Measurements from ENCODE around the gene CFAP69.

The CFAP69 gene

GRCh38 chr7:90227259-90227658 lies 17.7 kb upstream of the CFAP69 start:
- TF ChIP-seq MYC (IDR thresholded peaks at IDR 0.05; ENCODE audit: low read depth, low read length) (no peak), CTCF (IDR thresholded peaks at IDR 0.05; ENCODE audit: low read depth, low read length) (no peak), POLR2A (IDR thresholded peaks at IDR 0.05; ENCODE audit: extremely low read depth, insufficient read length) (no peak), MAX (IDR thresholded peaks at IDR 0.05; ENCODE audit: low read depth, low read length) (no peak)
- H3K4me3 ChIP-seq (ENCODE audit: low read depth, low read length): no peak overlapping the region
- DNase-seq (ENCODE audit: low read depth): no peak

GRCh38 chr7:90229682-90230081 lies 15.3 kb upstream of the CFAP69 start:
- no peak for DNase-seq (ENCODE audit: low read depth)
- TF ChIP-seq MAX (IDR thresholded peaks at IDR 0.05; ENCODE audit: low read depth, low read length): no peak
- TF ChIP-seq MYC (IDR thresholded peaks at IDR 0.05; ENCODE audit: low read depth, low read length): no peak
- TF ChIP-seq CTCF (IDR thresholded peaks at IDR 0.05; ENCODE audit: low read depth, low read length): no peak
- no peak for TF ChIP-seq POLR2A (IDR thresholded peaks at IDR 0.05; ENCODE audit: extremely low read depth, insufficient read length)
- H3K4me3 ChIP-seq (ENCODE audit: low read depth, low read length): no peak overlapping the region

- no peak for TF ChIP-seq CTCF (IDR thresholded peaks at IDR 0.05; ENCODE audit: low read depth, low read length)
- no peak for TF ChIP-seq MYC (IDR thresholded peaks at IDR 0.05; ENCODE audit: low read depth, low read length)
- no peak for TF ChIP-seq POLR2A (IDR thresholded peaks at IDR 0.05; ENCODE audit: extremely low read depth, insufficient read length)
- TF ChIP-seq MAX (IDR thresholded peaks at IDR 0.05; ENCODE audit: low read depth, low read length): no peak
- no peak for DNase-seq (ENCODE audit: low read depth)
- no peak overlapping the region for H3K4me3 ChIP-seq (ENCODE audit: low read depth, low read length)
These were observed 14.1 kb upstream of the CFAP69 start for GRCh38 chr7:90230834-90231233.

- TF ChIP-seq POLR2A (IDR thresholded peaks at IDR 0.05; ENCODE audit: extremely low read depth, insufficient read length) (no peak), CTCF (IDR thresholded peaks at IDR 0.05; ENCODE audit: low read depth, low read length) (no peak), MAX (IDR thresholded peaks at IDR 0.05; ENCODE audit: low read depth, low read length) (no peak), MYC (IDR thresholded peaks at IDR 0.05; ENCODE audit: low read depth, low read length) (no peak)
- H3K4me3 ChIP-seq (ENCODE audit: low read depth, low read length): no peak overlapping the region
- no peak for DNase-seq (ENCODE audit: low read depth)
These were observed 13.7 kb upstream of the CFAP69 start for GRCh38 chr7:90231304-90231703.

- no peak overlapping the region for H3K4me3 ChIP-seq (ENCODE audit: low read depth, low read length)
- no peak for DNase-seq (ENCODE audit: low read depth)
- TF ChIP-seq MAX (IDR thresholded peaks at IDR 0.05; ENCODE audit: low read depth, low read length) (no peak), CTCF (IDR thresholded peaks at IDR 0.05; ENCODE audit: low read depth, low read length) (no peak), MYC (IDR thresholded peaks at IDR 0.05; ENCODE audit: low read depth, low read length) (no peak), POLR2A (IDR thresholded peaks at IDR 0.05; ENCODE audit: extremely low read depth, insufficient read length) (no peak)
These were observed 12.5 kb upstream of the CFAP69 start for GRCh38 chr7:90232430-90232829.

GRCh38 chr7:90233569-90233968 lies 11.4 kb upstream of the CFAP69 start:
- no peak overlapping the region for H3K4me3 ChIP-seq (ENCODE audit: low read depth, low read length)
- no peak for DNase-seq (ENCODE audit: low read depth)
- TF ChIP-seq MYC (IDR thresholded peaks at IDR 0.05; ENCODE audit: low read depth, low read length) (no peak), MAX (IDR thresholded peaks at IDR 0.05; ENCODE audit: low read depth, low read length) (no peak), POLR2A (IDR thresholded peaks at IDR 0.05; ENCODE audit: extremely low read depth, insufficient read length) (no peak), CTCF (IDR thresholded peaks at IDR 0.05; ENCODE audit: low read depth, low read length) (no peak)
